NK-92 (cell line): Measurements from ENCODE around the gene TMEM213.

Experiments
- DNase-seq: peaks from one replicate; lab custom pipeline; 2025; ENCODE audit not compliant: unreplicated experiment; lab: John Stamatoyannopoulos, UW

TMEM213 gene

GRCh38 chr7:138837627-138838026 lies 39.8 kb downstream of the TMEM213 start:
- no peak for DNase-seq

GRCh38 chr7:138838166-138838565 lies 40.4 kb downstream of the TMEM213 start:
- DNase-seq = no peak

- DNase-seq = no peak
Observed at GRCh38 chr7:138842111-138842510, 44.3 kb downstream of the TMEM213 start.

- no peak for DNase-seq
Observed at GRCh38 chr7:138843632-138844580, 46.1 kb downstream of the TMEM213 start.

- no peak for DNase-seq
Observed at GRCh38 chr7:138845711-138846110, 47.9 kb downstream of the TMEM213 start.

GRCh38 chr7:138848056-138848980 lies 50.5 kb downstream of the TMEM213 start:
- DNase-seq = no peak

GRCh38 chr7:138849701-138850100 lies 51.9 kb downstream of the TMEM213 start:
- DNase-seq = no peak

GRCh38 chr7:138852469-138852868 lies 54.7 kb downstream of the TMEM213 start:
- no peak for DNase-seq

GRCh38 chr7:138853448-138853847 lies 55.7 kb downstream of the TMEM213 start:
- DNase-seq = no peak

- DNase-seq = no peak
Observed at GRCh38 chr7:138854115-138854645, 56.4 kb downstream of the TMEM213 start.

GRCh38 chr7:138857728-138858127 lies 59.9 kb downstream of the TMEM213 start:
- DNase-seq = no peak

- no peak for DNase-seq
Observed at GRCh38 chr7:138861051-138861450, 63.3 kb downstream of the TMEM213 start.

GRCh38 chr7:138863931-138864330 lies 66.1 kb downstream of the TMEM213 start:
- no peak for DNase-seq

- DNase-seq = no peak
Observed at GRCh38 chr7:138864667-138865066, 66.9 kb downstream of the TMEM213 start.

- DNase-seq = no peak
Observed at GRCh38 chr7:138865843-138866242, 68.0 kb downstream of the TMEM213 start.

GRCh38 chr7:138866353-138866752 lies 68.6 kb downstream of the TMEM213 start:
- DNase-seq = no peak

- DNase-seq = no peak
Observed at GRCh38 chr7:138867744-138868143, 70.0 kb downstream of the TMEM213 start.

GRCh38 chr7:138868711-138869110 lies 70.9 kb downstream of the TMEM213 start:
- DNase-seq = no peak

- no peak for DNase-seq
Observed at GRCh38 chr7:138869353-138869752, 71.6 kb downstream of the TMEM213 start.

GRCh38 chr7:138871065-138871813 lies 73.4 kb downstream of the TMEM213 start:
- DNase-seq = no peak

GRCh38 chr7:138871814-138872090 lies 74.0 kb downstream of the TMEM213 start:
- DNase-seq = no peak
